ENCODE measurements around the gene ZC3H12A.

The ZC3H12A gene

GRCh38 chr1:37448691-37449417 lies 25.5 kb upstream of the ZC3H12A start:
- Histone ChIP-seq H3K27me3 (ENCODE audit: insufficient read depth, poor library complexity, severe bottlenecking) (no peaks in the 10 kb centered on the region), H3K27ac (replicated peaks) (no peak overlapping the region), H3K4me3 (replicated peaks; ENCODE audit: insufficient read depth, low read length) (no peak overlapping the region)
- no peak for TF ChIP-seq GABPA (IDR thresholded peaks at IDR 0.05; ENCODE audit: low read depth)
- no peak for TF ChIP-seq CTCF (IDR thresholded peaks at IDR 0.05; ENCODE audit: insufficient read depth, low read length)
- no peak for TF ChIP-seq SPI1 (IDR thresholded peaks at IDR 0.05; ENCODE audit: borderline replicate concordance, low read depth)
- TF ChIP-seq REST (IDR thresholded peaks at IDR 0.05; ENCODE audit: insufficient replicate concordance, low read depth), result no peak
- no peak for TF ChIP-seq POLR2AphosphoS5 (IDR thresholded peaks at IDR 0.05; ENCODE audit: low read depth)
- DNase-seq (ENCODE audit: low read depth in 1 of 2, low spot score in 1 of 2), result no peak

GRCh38 chr1:37449936-37450335 lies 24.4 kb upstream of the ZC3H12A start:
- peak; percentile 99 for TF ChIP-seq SPI1 (IDR thresholded peaks at IDR 0.05; ENCODE audit: borderline replicate concordance, low read depth)
- no peak for TF ChIP-seq REST (IDR thresholded peaks at IDR 0.05; ENCODE audit: insufficient replicate concordance, low read depth)
- TF ChIP-seq POLR2AphosphoS5 (IDR thresholded peaks at IDR 0.05; ENCODE audit: low read depth), result 0 out of 2 replicates have a peak, but pooled peaks have one; percentile 17
- no peak for TF ChIP-seq CTCF (IDR thresholded peaks at IDR 0.05; ENCODE audit: insufficient read depth, low read length)
- Histone ChIP-seq H3K27ac (replicated peaks) (no peak overlapping the region), H3K4me3 (replicated peaks; ENCODE audit: insufficient read depth, low read length) (no peak overlapping the region), H3K27me3 (ENCODE audit: insufficient read depth, poor library complexity, severe bottlenecking) (no peaks in the 10 kb centered on the region)
- peak; percentile 44 to 94 for DNase-seq (ENCODE audit: low read depth in 1 of 2, low spot score in 1 of 2)

GRCh38 chr1:37452416-37452815 lies 22.0 kb upstream of the ZC3H12A start:
- TF ChIP-seq POLR2AphosphoS5 (IDR thresholded peaks at IDR 0.05; ENCODE audit: low read depth), result no peak
- TF ChIP-seq SPI1 (IDR thresholded peaks at IDR 0.05; ENCODE audit: borderline replicate concordance, low read depth), result no peak
- no peak for TF ChIP-seq GABPA (IDR thresholded peaks at IDR 0.05; ENCODE audit: low read depth)
- no peak for TF ChIP-seq REST (IDR thresholded peaks at IDR 0.05; ENCODE audit: insufficient replicate concordance, low read depth)

More at GRCh38 chr1:37452416-37452815, 22.0 kb upstream of the ZC3H12A start:
- H3K27me3 ChIP-seq (ENCODE audit: insufficient read depth, poor library complexity, severe bottlenecking), result no peaks in the 10 kb centered on the region
- DNase-seq (ENCODE audit: low read depth in 1 of 2, low spot score in 1 of 2), result no peak
- no peak overlapping the region for H3K4me3 ChIP-seq (replicated peaks; ENCODE audit: insufficient read depth, low read length)
- H3K27ac ChIP-seq (replicated peaks), result no peak overlapping the region
